ENCODE measurements around the gene CRISPLD2.

The CRISPLD2 gene

GRCh38 chr16:84780063-84780462, 39.7 kb upstream of the CRISPLD2 start:
- H3K36me3 ChIP-seq (ENCODE audit: insufficient read depth, low read length): peaks cover 62% of the 10 kb centered on the region
- no peak overlapping the region for H2AFZ ChIP-seq (ENCODE audit: low read length)
- TF ChIP-seq EZH2phosphoT487 (IDR thresholded peaks at IDR 0.05; ENCODE audit: borderline replicate concordance): no peak
- TF ChIP-seq CTCF (conservative IDR thresholded peaks at IDR 0.05; ENCODE audit: low read length): no peak
- no peaks in the 10 kb centered on the region for H3F3A ChIP-seq (ENCODE audit: low read depth)
- no peaks in the 10 kb centered on the region for H3K9me2 ChIP-seq (replicated peaks; ENCODE audit: low read depth, low read length)
- H3K9me3 ChIP-seq (ENCODE audit: insufficient read depth, low read depth, low read length): no peaks in the 10 kb centered on the region
- H3K9ac ChIP-seq (ENCODE audit: low read depth, low read length, poor library complexity, severe bottlenecking): no peak overlapping the region
- no peak overlapping the region for H3K4me3 ChIP-seq (ENCODE audit: low read length, poor library complexity, severe bottlenecking)
- no peaks in the 10 kb centered on the region for H3K79me2 ChIP-seq (ENCODE audit: insufficient read depth, low read length)
- no peaks in the 10 kb centered on the region for H3K27me3 ChIP-seq (ENCODE audit: insufficient read depth, low read length, poor library complexity, severe bottlenecking)
- H4K20me1 ChIP-seq (ENCODE audit: insufficient read depth, low read length, poor library complexity, severe bottlenecking): no peaks in the 10 kb centered on the region
- no peaks in the 10 kb centered on the region for H3K4me1 ChIP-seq (ENCODE audit: insufficient read depth, low read length, poor library complexity, severe bottlenecking)
- no peak overlapping the region for H3K4me2 ChIP-seq (ENCODE audit: low read depth, low read length, poor library complexity, severe bottlenecking)

GRCh38 chr16:84780544-84781376, 39.0 kb upstream of the CRISPLD2 start:
- Histone ChIP-seq H3K9me2 (replicated peaks; ENCODE audit: low read depth, low read length) (no peaks in the 10 kb centered on the region), H3K27me3 (ENCODE audit: insufficient read depth, low read length, poor library complexity, severe bottlenecking) (no peaks in the 10 kb centered on the region), H3K9me3 (ENCODE audit: insufficient read depth, low read depth, low read length) (no peaks in the 10 kb centered on the region), H3K4me1 (ENCODE audit: insufficient read depth, low read length, poor library complexity, severe bottlenecking) (no peaks in the 10 kb centered on the region), H4K20me1 (ENCODE audit: insufficient read depth, low read length, poor library complexity, severe bottlenecking) (no peaks in the 10 kb centered on the region), H3K79me2 (ENCODE audit: insufficient read depth, low read length) (no peaks in the 10 kb centered on the region), H3K4me2 (ENCODE audit: low read depth, low read length, poor library complexity, severe bottlenecking) (no peak overlapping the region), H3K9ac (ENCODE audit: low read depth, low read length, poor library complexity, severe bottlenecking) (no peak overlapping the region), H2AFZ (ENCODE audit: low read length) (no peak overlapping the region), H3K36me3 (ENCODE audit: insufficient read depth, low read length) (peaks cover 55% of the 10 kb centered on the region), H3K4me3 (ENCODE audit: low read length, poor library complexity, severe bottlenecking) (no peak overlapping the region), H3F3A (ENCODE audit: low read depth) (no peaks in the 10 kb centered on the region)
- no peak for TF ChIP-seq CTCF (conservative IDR thresholded peaks at IDR 0.05; ENCODE audit: low read length)
- no peak for TF ChIP-seq EZH2phosphoT487 (IDR thresholded peaks at IDR 0.05; ENCODE audit: borderline replicate concordance)

GRCh38 chr16:84782846-84783245, 36.9 kb upstream of the CRISPLD2 start:
- Histone ChIP-seq H3K27me3 (ENCODE audit: insufficient read depth, low read length, poor library complexity, severe bottlenecking) (no peaks in the 10 kb centered on the region), H3K36me3 (ENCODE audit: insufficient read depth, low read length) (peaks cover 34% of the 10 kb centered on the region; the same call in 1 of the 2 replicates), H3K79me2 (ENCODE audit: insufficient read depth, low read length) (no peaks in the 10 kb centered on the region), H4K20me1 (ENCODE audit: insufficient read depth, low read length, poor library complexity, severe bottlenecking) (no peaks in the 10 kb centered on the region), H3K9me2 (replicated peaks; ENCODE audit: low read depth, low read length) (no peaks in the 10 kb centered on the region), H3K9me3 (ENCODE audit: insufficient read depth, low read depth, low read length) (no peaks in the 10 kb centered on the region), H3K9ac (ENCODE audit: low read depth, low read length, poor library complexity, severe bottlenecking) (no peak overlapping the region), H3K4me3 (ENCODE audit: low read length, poor library complexity, severe bottlenecking) (no peak overlapping the region), H3K4me1 (ENCODE audit: insufficient read depth, low read length, poor library complexity, severe bottlenecking) (no peaks in the 10 kb centered on the region), H2AFZ (ENCODE audit: low read length) (no peak overlapping the region), H3K4me2 (ENCODE audit: low read depth, low read length, poor library complexity, severe bottlenecking) (no peak overlapping the region), H3F3A (ENCODE audit: low read depth) (no peaks in the 10 kb centered on the region)
- no peak for TF ChIP-seq CTCF (conservative IDR thresholded peaks at IDR 0.05; ENCODE audit: low read length)
- no peak for TF ChIP-seq EZH2phosphoT487 (IDR thresholded peaks at IDR 0.05; ENCODE audit: borderline replicate concordance)

Measured in Loucy (cell line).